HL-60 (cell line): ENCODE measurements around the gene C1orf53.
A peak's percentile ranks its signal among the peaks of the same experiment; 100 is the strongest.

ENCODE experiments used
- DNase-seq, 2 experiments: peaks; one replicate each; pipeline ENCODE4 v3.0.0-alpha.2; 2010 to 2020; ENCODE audit warnings: low read depth in 1 of 2, low spot score in 1 of 2
- H3K27ac ChIP-seq: fragments of 250-450 bp; sonication (Bioruptor Pico); replicated peaks from 2 replicates; pipeline ENCODE4 v1.5.1; 2020; ENCODE audit warnings: mild to moderate bottlenecking, moderate library complexity
- H3K27me3 ChIP-seq: fragments of 250-450 bp; sonication (Bioruptor Pico); 2 replicates; pipeline ENCODE4 v1.5.1; 2021; ENCODE audit warnings: mild to moderate bottlenecking, moderate library complexity; ENCODE audit not compliant: insufficient read depth, poor library complexity, severe bottlenecking
- H3K4me3 ChIP-seq: replicated peaks from 2 replicates; pipeline ENCODE4 v1.5.1; 2011; ENCODE audit warnings: mild to moderate bottlenecking, control low read depth, low read length; ENCODE audit not compliant: insufficient read depth
- GABPA ChIP-seq: IDR thresholded peaks from 2 replicates; pipeline ENCODE4 v1.6.1; 2012; ENCODE audit warnings: low read depth
- POLR2AphosphoS5 ChIP-seq: IDR thresholded peaks from 2 replicates; pipeline ENCODE4 v1.6.1; 2012; ENCODE audit warnings: low read depth
- SPI1 ChIP-seq: IDR thresholded peaks from 2 replicates; pipeline ENCODE4 v1.6.1; 2012; ENCODE audit warnings: low read depth, mild to moderate bottlenecking, borderline replicate concordance
- TF ChIP-seq, protein P1 (sequence below): IDR thresholded peaks from 2 replicates; pipeline ENCODE4 v1.6.1; 2012; ENCODE audit warnings: low read depth; ENCODE audit not compliant: insufficient replicate concordance
- TF ChIP-seq, protein P2 (sequence below): IDR thresholded peaks from one replicate; pipeline ENCODE4 v1.5.1; 2011; ENCODE audit warnings: low read length, control low read depth, inconsistent platforms; ENCODE audit not compliant: insufficient read depth

Gene C1orf53

DNA sequence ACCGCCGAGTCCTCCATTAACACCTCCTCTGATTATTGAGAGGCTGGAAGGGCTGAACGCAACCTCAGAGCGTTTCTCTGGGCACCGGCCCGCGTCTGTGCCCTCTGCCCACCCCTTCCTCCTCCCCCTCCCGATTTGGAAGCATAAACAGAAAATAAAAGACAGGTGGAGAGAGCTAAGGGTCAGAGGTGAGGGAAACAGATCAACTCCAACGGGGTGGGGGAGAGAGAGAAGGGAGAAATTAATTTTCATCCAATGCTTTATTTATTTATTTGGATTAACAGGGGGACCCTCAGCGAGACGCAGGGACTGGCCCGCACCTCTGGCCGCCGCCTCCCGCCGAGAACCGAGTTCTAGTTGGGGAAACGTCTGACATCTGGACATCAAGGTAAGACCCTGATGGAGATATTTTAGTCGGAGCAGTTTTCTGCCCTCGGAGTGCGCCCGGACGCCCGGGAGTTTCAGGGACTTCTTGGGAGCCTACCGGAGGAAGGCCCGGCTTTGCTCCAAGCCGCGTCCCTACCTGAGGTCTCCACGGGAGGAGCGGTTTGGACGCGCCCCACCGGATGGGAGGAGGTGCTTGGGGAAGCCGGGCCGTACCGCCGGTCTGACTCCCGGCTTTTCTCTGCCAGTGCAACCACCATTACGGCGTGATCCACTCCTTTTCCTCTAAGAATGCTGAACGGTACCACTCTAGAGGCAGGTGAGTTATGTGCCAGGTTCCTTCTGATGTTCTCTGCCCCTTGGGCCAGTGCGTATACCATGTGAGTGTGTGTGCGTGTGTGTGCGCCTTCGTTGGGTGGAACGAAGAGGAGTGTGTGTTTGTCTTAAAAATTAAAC is 9.6 kb downstream of the C1orf53 start:
- Histone ChIP-seq H3K27me3 (peaks cover 86% of the 10 kb centered on the region), H3K4me3 (peak overlapping the region; percentile 17), H3K27ac (no peak overlapping the region)
- DNase-seq, result no peak
- TF ChIP-seq, protein P1, sequence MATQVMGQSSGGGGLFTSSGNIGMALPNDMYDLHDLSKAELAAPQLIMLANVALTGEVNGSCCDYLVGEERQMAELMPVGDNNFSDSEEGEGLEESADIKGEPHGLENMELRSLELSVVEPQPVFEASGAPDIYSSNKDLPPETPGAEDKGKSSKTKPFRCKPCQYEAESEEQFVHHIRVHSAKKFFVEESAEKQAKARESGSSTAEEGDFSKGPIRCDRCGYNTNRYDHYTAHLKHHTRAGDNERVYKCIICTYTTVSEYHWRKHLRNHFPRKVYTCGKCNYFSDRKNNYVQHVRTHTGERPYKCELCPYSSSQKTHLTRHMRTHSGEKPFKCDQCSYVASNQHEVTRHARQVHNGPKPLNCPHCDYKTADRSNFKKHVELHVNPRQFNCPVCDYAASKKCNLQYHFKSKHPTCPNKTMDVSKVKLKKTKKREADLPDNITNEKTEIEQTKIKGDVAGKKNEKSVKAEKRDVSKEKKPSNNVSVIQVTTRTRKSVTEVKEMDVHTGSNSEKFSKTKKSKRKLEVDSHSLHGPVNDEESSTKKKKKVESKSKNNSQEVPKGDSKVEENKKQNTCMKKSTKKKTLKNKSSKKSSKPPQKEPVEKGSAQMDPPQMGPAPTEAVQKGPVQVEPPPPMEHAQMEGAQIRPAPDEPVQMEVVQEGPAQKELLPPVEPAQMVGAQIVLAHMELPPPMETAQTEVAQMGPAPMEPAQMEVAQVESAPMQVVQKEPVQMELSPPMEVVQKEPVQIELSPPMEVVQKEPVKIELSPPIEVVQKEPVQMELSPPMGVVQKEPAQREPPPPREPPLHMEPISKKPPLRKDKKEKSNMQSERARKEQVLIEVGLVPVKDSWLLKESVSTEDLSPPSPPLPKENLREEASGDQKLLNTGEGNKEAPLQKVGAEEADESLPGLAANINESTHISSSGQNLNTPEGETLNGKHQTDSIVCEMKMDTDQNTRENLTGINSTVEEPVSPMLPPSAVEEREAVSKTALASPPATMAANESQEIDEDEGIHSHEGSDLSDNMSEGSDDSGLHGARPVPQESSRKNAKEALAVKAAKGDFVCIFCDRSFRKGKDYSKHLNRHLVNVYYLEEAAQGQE, result no peak
- TF ChIP-seq, protein P2, sequence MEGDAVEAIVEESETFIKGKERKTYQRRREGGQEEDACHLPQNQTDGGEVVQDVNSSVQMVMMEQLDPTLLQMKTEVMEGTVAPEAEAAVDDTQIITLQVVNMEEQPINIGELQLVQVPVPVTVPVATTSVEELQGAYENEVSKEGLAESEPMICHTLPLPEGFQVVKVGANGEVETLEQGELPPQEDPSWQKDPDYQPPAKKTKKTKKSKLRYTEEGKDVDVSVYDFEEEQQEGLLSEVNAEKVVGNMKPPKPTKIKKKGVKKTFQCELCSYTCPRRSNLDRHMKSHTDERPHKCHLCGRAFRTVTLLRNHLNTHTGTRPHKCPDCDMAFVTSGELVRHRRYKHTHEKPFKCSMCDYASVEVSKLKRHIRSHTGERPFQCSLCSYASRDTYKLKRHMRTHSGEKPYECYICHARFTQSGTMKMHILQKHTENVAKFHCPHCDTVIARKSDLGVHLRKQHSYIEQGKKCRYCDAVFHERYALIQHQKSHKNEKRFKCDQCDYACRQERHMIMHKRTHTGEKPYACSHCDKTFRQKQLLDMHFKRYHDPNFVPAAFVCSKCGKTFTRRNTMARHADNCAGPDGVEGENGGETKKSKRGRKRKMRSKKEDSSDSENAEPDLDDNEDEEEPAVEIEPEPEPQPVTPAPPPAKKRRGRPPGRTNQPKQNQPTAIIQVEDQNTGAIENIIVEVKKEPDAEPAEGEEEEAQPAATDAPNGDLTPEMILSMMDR, result no peak
- TF ChIP-seq SPI1 (no peak), POLR2AphosphoS5 (no peak), GABPA (no peak)

DNA sequence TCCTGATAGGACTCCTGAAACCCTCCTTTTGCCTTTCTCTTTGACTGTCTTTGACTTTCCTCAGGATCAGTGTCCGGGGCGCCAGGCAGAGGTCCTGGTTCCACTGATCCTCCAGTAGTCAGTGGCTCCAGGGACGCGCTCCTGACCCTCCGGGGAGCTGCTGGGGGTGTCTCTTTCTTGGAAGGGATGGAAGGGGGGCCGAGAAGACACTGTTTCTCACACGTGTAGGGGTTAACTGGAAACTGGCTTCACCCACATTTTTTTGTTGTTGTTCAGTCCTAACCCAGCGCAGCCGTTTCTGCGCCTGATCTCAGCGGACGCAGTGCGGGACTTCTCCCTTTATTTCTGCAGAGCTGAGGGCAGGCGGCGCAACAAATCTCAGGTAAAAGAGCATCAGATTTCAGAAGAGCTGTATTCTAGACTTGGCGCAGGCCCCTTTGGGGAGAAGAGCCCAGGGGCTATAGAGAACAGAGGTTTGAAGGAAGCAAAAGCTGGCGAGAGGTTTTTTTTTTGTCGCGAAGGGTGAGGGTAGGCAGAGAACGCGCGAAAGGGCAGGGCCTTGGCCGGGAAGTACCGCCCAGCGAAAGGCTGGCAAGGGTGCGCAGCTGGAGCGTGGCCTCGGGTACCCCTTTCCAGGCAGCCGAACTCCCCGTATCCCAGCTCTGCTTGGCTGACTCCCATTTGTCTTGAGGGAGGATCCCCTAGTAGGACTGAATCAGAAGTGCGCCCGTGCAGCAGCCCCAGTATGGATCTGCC is 10.5 kb downstream of the C1orf53 start:
- Histone ChIP-seq H3K4me3 (peak overlapping the region; percentile 17), H3K27me3 (peaks cover 94% of the 10 kb centered on the region)
- DNase-seq, result no peak

More for the DNA sequence above, 10.5 kb downstream of the C1orf53 start:
- TF ChIP-seq GABPA (no peak), POLR2AphosphoS5 (no peak), SPI1 (no peak)
- TF ChIP-seq, protein P1, result no peak
- TF ChIP-seq, protein P2, result no peak
- no peak overlapping the region for H3K27ac ChIP-seq
